HS-5 (cell line): ENCODE data around the gene ZNF181.

ENCODE experiments used
- DNase-seq: peaks from one replicate; pipeline ENCODE4 v3.0.0-alpha.2; 2012; ENCODE audit warnings: low read depth

The ZNF181 gene

GRCh38 chr19:34759218-34759917, 25.3 kb downstream of the ZNF181 start:
- no peak for DNase-seq

- no peak for DNase-seq
Observed at GRCh38 chr19:34766386-34766785, 32.3 kb downstream of the ZNF181 start.

- no peak for DNase-seq
Observed at GRCh38 chr19:34767951-34768350, 33.9 kb downstream of the ZNF181 start.

- DNase-seq = peak; percentile 49
Observed at GRCh38 chr19:34772697-34773554, 38.9 kb downstream of the ZNF181 start, which contains the start of gene ZNF599. Gene ZNF599, minus strand, starts transcription at chr19:34773215. Its CDS starts 374 bp downstream, at chr19:34772841.

- no peak for DNase-seq
Observed at GRCh38 chr19:34773555-34773864, 39.5 kb downstream of the ZNF181 start.

GRCh38 chr19:34774857-34775256, 40.8 kb downstream of the ZNF181 start:
- DNase-seq = no peak

GRCh38 chr19:34778342-34778741, 44.3 kb downstream of the ZNF181 start:
- no peak for DNase-seq

GRCh38 chr19:34779652-34780051, 45.6 kb downstream of the ZNF181 start:
- DNase-seq = no peak

GRCh38 chr19:34786236-34786635, 52.2 kb downstream of the ZNF181 start:
- no peak for DNase-seq

- DNase-seq = no peak
Observed at GRCh38 chr19:34787059-34787824, 53.2 kb downstream of the ZNF181 start.

- no peak for DNase-seq
Observed at GRCh38 chr19:34788074-34788473, 54.0 kb downstream of the ZNF181 start.

GRCh38 chr19:34793565-34793964, 59.5 kb downstream of the ZNF181 start:
- DNase-seq = no peak

- no peak for DNase-seq
Observed at GRCh38 chr19:34794066-34794960, 60.3 kb downstream of the ZNF181 start.
